Left renal pelvis (tissue), 4 donors: ENCODE measurements around the gene GGACT. TPM values are rescaled to one million over a fixed set of nuclear protein-coding genes. Genes with fewer than 3 reads are reported as not detected.

Source experiments
- DNase-seq, 4 donors: peaks; one replicate each; pipeline ENCODE4 v3.0.0-alpha.2; 2013; ENCODE audit warnings: low read depth in 4 of 4, low spot score in 3 of 4
- polyA plus RNA-seq, 4 donors: library from polyadenylated mRNA; unstranded; fragments of 120-200 nt; gene quantifications; one replicate each; pipeline ENCODE4 v1.2.1, GENCODE V29; 2013; ENCODE audit not compliant: insufficient read length in 4 of 4

Gene GGACT
- polyA plus RNA-seq, 4 donors = 3.1 to 5.5 (median 4.2) TPM

GRCh38 chr13:100559886-100560285 is 28.7 kb downstream of the GGACT start:
- no peak for DNase-seq

GRCh38 chr13:100552755-100553154 is 35.8 kb downstream of the GGACT start:
- DNase-seq = no peak

- no peak for DNase-seq
Measured at GRCh38 chr13:100549316-100549715, 39.3 kb downstream of the GGACT start.

- DNase-seq = no peak
Measured at GRCh38 chr13:100547791-100548201, 40.8 kb downstream of the GGACT start.

- DNase-seq = no peak
Measured at GRCh38 chr13:100546713-100547405, 41.7 kb downstream of the GGACT start.

- no peak for DNase-seq
Measured at GRCh38 chr13:100545684-100546061, 42.9 kb downstream of the GGACT start.

- DNase-seq = no peak
Measured at GRCh38 chr13:100544866-100545683, 43.5 kb downstream of the GGACT start.

- DNase-seq = no peak
Measured at GRCh38 chr13:100543872-100544602, 44.6 kb downstream of the GGACT start.

GRCh38 chr13:100542826-100543156 is 45.8 kb downstream of the GGACT start:
- no peak for DNase-seq

- DNase-seq = no peak
Measured at GRCh38 chr13:100541897-100542825, 46.4 kb downstream of the GGACT start.

GRCh38 chr13:100540621-100541020 is 48.0 kb downstream of the GGACT start:
- no peak for DNase-seq

- no peak for DNase-seq
Measured at GRCh38 chr13:100537951-100538462, 50.6 kb downstream of the GGACT start.

GRCh38 chr13:100537486-100537885 is 51.1 kb downstream of the GGACT start:
- DNase-seq = no peak

- DNase-seq = no peak
Measured at GRCh38 chr13:100536643-100537180, 51.9 kb downstream of the GGACT start.

- no peak for DNase-seq
Measured at GRCh38 chr13:100535426-100536135, 53.0 kb downstream of the GGACT start.

- no peak for DNase-seq
Measured at GRCh38 chr13:100534911-100535310, 53.7 kb downstream of the GGACT start.

GRCh38 chr13:100534147-100534843 is 54.3 kb downstream of the GGACT start:
- DNase-seq = no peak

- no peak for DNase-seq
Measured at GRCh38 chr13:100533588-100534041, 55.0 kb downstream of the GGACT start.
